Naive thymus-derived CD8-positive, alpha-beta T cell (primary cell): ENCODE results near the gene FUT9. TPM values are rescaled to one million over a fixed set of nuclear protein-coding genes. Genes with fewer than 3 reads are reported as not detected.

Source experiments
- ATAC-seq, 2 donors: fragments of 150-1000 bp; cut with Tn5 transposase in 1 of 2; sonication (Bioruptor Pico), chemical (Tn5 transposase) in 1 of 2; 1 replicate in 1 of 2; 2 replicates in 1 of 2; pipeline ENCODE4 v1.10.0; 2021; ENCODE audit warnings: mild to moderate bottlenecking in 2 of 2, moderate library complexity in 2 of 2
- POLR2A ChIA-PET: fragments of 350-600 bp; sonication (Branson Sonifier 250); formaldehyde crosslinking; loops from one replicate; lab custom pipeline; 2021; ENCODE audit warnings: antibody characterized with exemption; lab: Charles Lee
- DNase-seq, 10 donors: peaks; one replicate each; pipeline versions ENCODE4 v3.0.0 to v3.0.0-alpha.2; 2020 to 2022
- H3K27ac Mint-ChIP-seq, 10 donors: one replicate each; pipeline ENCODE4 v1.8.0; 2020 to 2022; ENCODE audit warnings: mild to moderate bottlenecking in 10 of 10, mixed read lengths in 10 of 10, moderate library complexity in 4 of 10, inconsistent platforms in 1 of 10
- H3K27me3 Mint-ChIP-seq, 5 donors: one replicate each; pipeline ENCODE4 v1.8.0; 2021 to 2022; ENCODE audit warnings: mixed read lengths in 5 of 5
- H3K36me3 Mint-ChIP-seq, 3 donors: one replicate each; pipeline ENCODE4 v1.8.0; 2020 to 2022; ENCODE audit warnings: mixed read lengths in 3 of 3, mild to moderate bottlenecking in 2 of 3, inconsistent platforms in 1 of 3
- H3K4me1 Mint-ChIP-seq, 4 donors: one replicate each; pipeline ENCODE4 v1.8.0; 2021 to 2022; ENCODE audit warnings: mixed read lengths in 4 of 4
- H3K4me3 Mint-ChIP-seq, 10 donors: one replicate each; pipeline ENCODE4 v1.8.0; 2020 to 2022; ENCODE audit warnings: mild to moderate bottlenecking in 10 of 10, mixed read lengths in 10 of 10, moderate library complexity in 6 of 10, inconsistent platforms in 1 of 10
- H3K9me3 Mint-ChIP-seq, 9 donors: one replicate each; pipeline ENCODE4 v1.8.0; 2020 to 2022; ENCODE audit warnings: mixed read lengths in 9 of 9, mild to moderate bottlenecking in 3 of 9, inconsistent platforms in 1 of 9, moderate library complexity in 1 of 9
- polyA plus RNA-seq, 3 donors: library from polyadenylated mRNA; unstranded; fragments of 300-500 nt; fragmentation: Illumina TruSeq; gene quantifications; one replicate each; pipeline ENCODE4 v1.2.3, GENCODE V29; 2021
- total RNA-seq, 8 experiments: library from RNA in 2 of 8; stranded (reverse) in 2 of 8; gene quantifications; one replicate each; pipeline ENCODE4 v1.2.3 and lab custom pipeline; 2021 to 2026

FUT9 gene
- total RNA-seq (not detected), polyA plus RNA-seq (not detected), total RNA-seq (lab: John Stamatoyannopoulos, UW) (0 reads per million in 6 experiments)

GRCh38 chr6:96015518-96016333, at the start of gene FUT9:
TSS of gene FUT9 (plus strand) at chr6:96015974. CDS start at chr6:96203156, 187,182 bp downstream.
- Mint-ChIP-seq H3K4me1 (peaks cover 0 to 6% (median 2%) of the 10 kb centered on the region in 4 donors), H3K36me3 (peaks cover 0 to 5% (median 0%) of the 10 kb centered on the region in 3 donors), H3K4me3 (peak within 1 kb of the TSS in 1 of 10 donors; percentile 6), H3K27ac (no peak within 1 kb of the TSS), H3K9me3 (peaks cover 0 to 7% (median 0%) of the 10 kb centered on the region in 9 donors), H3K27me3 (peaks cover 18 to 39% (median 26%) of the 10 kb centered on the region in 5 donors)
- POLR2A ChIA-PET = no interaction called here
- no peak for ATAC-seq
- DNase-seq = peak in 1 of 10 donors; percentile 4

GRCh38 chr6:95967594-95967993, 48.2 kb upstream of the FUT9 start:
- Mint-ChIP-seq H3K4me3 (no peak overlapping the region), H3K27ac (no peak overlapping the region), H3K9me3 (peaks cover 2 to 20% (median 10%) of the 10 kb centered on the region in 9 donors), H3K4me1 (no peaks in the 10 kb centered on the region), H3K36me3 (peaks cover 0 to 4% (median 0%) of the 10 kb centered on the region in 3 donors), H3K27me3 (no peaks in the 10 kb centered on the region)
- POLR2A ChIA-PET = no interaction called here
- no peak for DNase-seq
- ATAC-seq = no peak

- no peak for ATAC-seq
- H3K4me1 Mint-ChIP-seq = no peaks in the 10 kb centered on the region
- H3K27me3 Mint-ChIP-seq = no peaks in the 10 kb centered on the region
- H3K27ac Mint-ChIP-seq = no peak overlapping the region
- DNase-seq = no peak
- H3K4me3 Mint-ChIP-seq = no peak overlapping the region
- no peaks in the 10 kb centered on the region for H3K36me3 Mint-ChIP-seq
- POLR2A ChIA-PET = no interaction called here
- peaks cover 0 to 18% (median 6%) of the 10 kb centered on the region in 9 donors for H3K9me3 Mint-ChIP-seq
Measured at GRCh38 chr6:95973976-95974375, 41.8 kb upstream of the FUT9 start.

GRCh38 chr6:95978230-95978629, 37.5 kb upstream of the FUT9 start:
- Mint-ChIP-seq H3K27ac (no peak overlapping the region), H3K4me1 (no peaks in the 10 kb centered on the region), H3K9me3 (peaks cover 0 to 8% (median 0%) of the 10 kb centered on the region in 9 donors), H3K27me3 (no peaks in the 10 kb centered on the region), H3K4me3 (no peak overlapping the region), H3K36me3 (no peaks in the 10 kb centered on the region)
- POLR2A ChIA-PET = no interaction called here
- DNase-seq (no peak), ATAC-seq (no peak)

GRCh38 chr6:95991906-95992305, 23.9 kb upstream of the FUT9 start:
- Mint-ChIP-seq H3K36me3 (peaks cover 0 to 7% (median 3%) of the 10 kb centered on the region in 3 donors), H3K4me1 (no peaks in the 10 kb centered on the region), H3K4me3 (no peak overlapping the region), H3K9me3 (peaks cover 3 to 22% (median 18%) of the 10 kb centered on the region in 9 donors), H3K27me3 (no peaks in the 10 kb centered on the region), H3K27ac (no peak overlapping the region)
- ATAC-seq (no peak), DNase-seq (no peak)
- POLR2A ChIA-PET = no interaction called here

- no peaks in the 10 kb centered on the region for H3K4me1 Mint-ChIP-seq
- H3K9me3 Mint-ChIP-seq = peaks cover 0 to 29% (median 20%) of the 10 kb centered on the region in 9 donors
- DNase-seq (no peak), ATAC-seq (no peak)
- H3K27ac Mint-ChIP-seq = no peak overlapping the region
- H3K4me3 Mint-ChIP-seq = no peak overlapping the region
- H3K36me3 Mint-ChIP-seq = peaks cover 0 to 7% (median 3%) of the 10 kb centered on the region in 3 donors
- POLR2A ChIA-PET = no interaction called here
- H3K27me3 Mint-ChIP-seq = peaks cover 0 to 2% (median 0%) of the 10 kb centered on the region in 5 donors
Measured at GRCh38 chr6:95994151-95994550, 21.6 kb upstream of the FUT9 start.

GRCh38 chr6:95998133-95998532, 17.6 kb upstream of the FUT9 start:
- ATAC-seq = no peak
- no peak overlapping the region for H3K4me3 Mint-ChIP-seq
- peaks cover 0 to 21% (median 4%) of the 10 kb centered on the region in 9 donors for H3K9me3 Mint-ChIP-seq
- no peaks in the 10 kb centered on the region for H3K36me3 Mint-ChIP-seq
- DNase-seq = no peak
- no peak overlapping the region for H3K27ac Mint-ChIP-seq
- POLR2A ChIA-PET = no interaction called here
- H3K27me3 Mint-ChIP-seq = peaks cover 0 to 2% (median 0%) of the 10 kb centered on the region in 5 donors
- H3K4me1 Mint-ChIP-seq = no peaks in the 10 kb centered on the region

- ATAC-seq (no peak), DNase-seq (no peak)
- POLR2A ChIA-PET = no interaction called here
- no peak overlapping the region for H3K4me3 Mint-ChIP-seq
- no peaks in the 10 kb centered on the region for H3K4me1 Mint-ChIP-seq
- no peaks in the 10 kb centered on the region for H3K36me3 Mint-ChIP-seq
- H3K27ac Mint-ChIP-seq = no peak overlapping the region
- H3K9me3 Mint-ChIP-seq = peaks cover 0 to 21% (median 4%) of the 10 kb centered on the region in 9 donors
- H3K27me3 Mint-ChIP-seq = peaks cover 0 to 7% (median 0%) of the 10 kb centered on the region in 5 donors
Measured at GRCh38 chr6:96001891-96002575, 13.7 kb upstream of the FUT9 start.

- no peaks in the 10 kb centered on the region for H3K4me1 Mint-ChIP-seq
- H3K27ac Mint-ChIP-seq = no peak overlapping the region
- POLR2A ChIA-PET = no interaction called here
- peaks cover 0 to 7% (median 0%) of the 10 kb centered on the region in 5 donors for H3K27me3 Mint-ChIP-seq
- peaks cover 0 to 21% (median 4%) of the 10 kb centered on the region in 9 donors for H3K9me3 Mint-ChIP-seq
- ATAC-seq = no peak
- no peaks in the 10 kb centered on the region for H3K36me3 Mint-ChIP-seq
- DNase-seq = no peak
- no peak overlapping the region for H3K4me3 Mint-ChIP-seq
Measured at GRCh38 chr6:96002576-96002910, 13.2 kb upstream of the FUT9 start.

GRCh38 chr6:96002912-96003311, 12.9 kb upstream of the FUT9 start:
- Mint-ChIP-seq H3K9me3 (peaks cover 0 to 21% (median 4%) of the 10 kb centered on the region in 9 donors), H3K4me3 (no peak overlapping the region), H3K27me3 (peaks cover 0 to 7% (median 0%) of the 10 kb centered on the region in 5 donors), H3K4me1 (no peaks in the 10 kb centered on the region), H3K27ac (no peak overlapping the region), H3K36me3 (no peaks in the 10 kb centered on the region)
- ATAC-seq (no peak), DNase-seq (no peak)
- POLR2A ChIA-PET = no interaction called here

GRCh38 chr6:96007663-96008062, 8.1 kb upstream of the FUT9 start:
- POLR2A ChIA-PET = no interaction called here
- Mint-ChIP-seq H3K36me3 (no peaks in the 10 kb centered on the region), H3K9me3 (no peaks in the 10 kb centered on the region), H3K27ac (no peak overlapping the region), H3K4me1 (no peaks in the 10 kb centered on the region), H3K27me3 (peaks cover 0 to 7% (median 0%) of the 10 kb centered on the region in 5 donors), H3K4me3 (no peak overlapping the region)
- DNase-seq (no peak), ATAC-seq (no peak)

GRCh38 chr6:96013531-96013930, 2.2 kb upstream of the FUT9 start:
- POLR2A ChIA-PET = no interaction called here
- H3K27ac Mint-ChIP-seq = no peak overlapping the region
- peaks cover 0 to 7% (median 0%) of the 10 kb centered on the region in 9 donors for H3K9me3 Mint-ChIP-seq
- ATAC-seq (no peak), DNase-seq (no peak)
- H3K27me3 Mint-ChIP-seq = peaks cover 18 to 39% (median 26%) of the 10 kb centered on the region in 5 donors
- H3K4me1 Mint-ChIP-seq = peaks cover 0 to 6% (median 2%) of the 10 kb centered on the region in 4 donors
- peaks cover 0 to 5% (median 0%) of the 10 kb centered on the region in 3 donors for H3K36me3 Mint-ChIP-seq
- H3K4me3 Mint-ChIP-seq = no peak overlapping the region
